GM18517 (cell line): ENCODE results near the gene CFAP61.

Experiments used
- ATAC-seq: cut with Tn5 transposase; IDR thresholded peaks from one replicate; pipeline ENCODE4 v1.9.1; 2021; ENCODE audit warnings: mild to moderate bottlenecking, moderate library complexity; ENCODE audit not compliant: unreplicated experiment

CFAP61 gene

GRCh38 chr20:20358801-20359200 is 306.5 kb downstream of the CFAP61 start:
- ATAC-seq: no peak

DNA sequence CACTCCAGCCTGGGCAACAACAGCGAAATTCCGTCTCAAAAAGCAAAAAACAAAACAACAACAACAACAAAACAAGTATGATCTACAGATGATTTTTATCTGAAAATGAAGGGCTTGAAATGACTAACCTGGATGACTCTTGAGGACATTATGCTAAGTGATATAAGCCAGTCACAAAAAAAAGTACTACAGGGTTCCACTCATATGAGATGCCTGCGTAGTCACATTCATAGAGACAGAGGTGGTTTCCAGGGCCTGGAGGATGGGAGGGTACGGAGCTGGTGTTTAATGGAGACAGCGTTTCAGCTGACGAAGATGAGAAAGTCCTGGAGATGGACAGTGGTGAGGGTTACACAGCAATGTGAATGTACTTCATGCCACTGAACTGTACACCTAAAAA is 307.3 kb downstream of the CFAP61 start:
- no peak for ATAC-seq

DNA sequence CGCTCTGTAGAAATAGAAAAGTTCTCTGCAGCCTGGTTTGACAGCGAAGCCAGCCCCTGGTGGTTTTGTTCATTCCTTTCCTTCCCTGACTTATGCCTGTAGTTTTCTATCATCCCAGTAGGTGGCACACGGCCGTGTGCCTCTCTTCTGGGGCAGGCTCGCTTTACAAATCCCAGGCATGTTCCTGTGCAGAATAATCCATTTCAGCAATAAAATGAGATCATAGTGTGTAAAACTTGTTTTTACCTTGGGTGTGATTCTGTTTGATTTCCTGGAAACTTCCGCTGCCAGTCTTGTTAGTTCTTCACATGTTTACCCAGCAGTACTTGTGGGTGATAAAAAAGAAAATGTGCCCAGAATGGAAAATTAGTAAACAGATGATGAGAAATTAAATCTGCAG is 308.1 kb downstream of the CFAP61 start:
- ATAC-seq: no peak

GRCh38 chr20:20362774-20363433 is 310.6 kb downstream of the CFAP61 start:
- no peak for ATAC-seq

GRCh38 chr20:20363434-20363798 is 311.1 kb downstream of the CFAP61 start:
- ATAC-seq: no peak

GRCh38 chr20:20363799-20364592 is 311.7 kb downstream of the CFAP61 start:
- no peak for ATAC-seq

- no peak for ATAC-seq
Observed at GRCh38 chr20:20364593-20365479, 312.5 kb downstream of the CFAP61 start.

GRCh38 chr20:20365480-20366161 is 313.3 kb downstream of the CFAP61 start:
- ATAC-seq: no peak

- no peak for ATAC-seq
Observed at GRCh38 chr20:20366551-20366875, 314.2 kb downstream of the CFAP61 start.

DNA sequence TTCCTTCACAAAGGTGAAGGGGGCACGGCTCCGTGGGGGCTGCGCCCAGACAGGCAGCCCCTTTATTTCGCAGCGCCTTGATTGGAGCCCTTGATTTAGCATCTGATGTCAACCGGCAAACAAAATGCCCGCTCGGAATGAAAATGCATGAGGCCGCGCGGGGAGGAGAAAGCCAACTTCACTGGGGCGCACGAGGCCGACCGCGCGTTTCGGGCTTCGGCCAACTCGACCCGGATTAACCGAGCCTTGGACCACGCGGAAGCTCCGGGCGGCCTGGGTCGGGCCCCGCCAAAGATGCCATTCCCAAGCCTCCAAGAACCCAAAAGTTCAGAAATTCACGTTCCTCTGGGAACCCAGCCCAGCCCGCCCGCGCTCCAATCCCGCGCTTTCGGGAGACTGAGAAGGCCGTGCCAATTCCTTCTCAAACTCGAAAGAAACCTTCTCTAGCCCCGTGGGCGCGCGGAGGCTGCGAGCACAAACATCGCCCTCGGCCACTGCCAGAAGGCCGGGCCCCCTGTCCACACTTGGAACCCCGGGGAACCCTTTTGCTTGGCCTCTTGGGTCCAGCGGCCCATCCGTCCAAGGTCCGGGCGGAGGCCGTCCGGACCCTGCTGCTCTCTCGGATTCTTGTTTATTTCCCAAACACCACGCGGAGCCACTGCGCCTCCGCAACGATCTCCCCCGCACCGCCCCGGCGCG is 314.7 kb downstream of the CFAP61 start:
- no peak for ATAC-seq

DNA sequence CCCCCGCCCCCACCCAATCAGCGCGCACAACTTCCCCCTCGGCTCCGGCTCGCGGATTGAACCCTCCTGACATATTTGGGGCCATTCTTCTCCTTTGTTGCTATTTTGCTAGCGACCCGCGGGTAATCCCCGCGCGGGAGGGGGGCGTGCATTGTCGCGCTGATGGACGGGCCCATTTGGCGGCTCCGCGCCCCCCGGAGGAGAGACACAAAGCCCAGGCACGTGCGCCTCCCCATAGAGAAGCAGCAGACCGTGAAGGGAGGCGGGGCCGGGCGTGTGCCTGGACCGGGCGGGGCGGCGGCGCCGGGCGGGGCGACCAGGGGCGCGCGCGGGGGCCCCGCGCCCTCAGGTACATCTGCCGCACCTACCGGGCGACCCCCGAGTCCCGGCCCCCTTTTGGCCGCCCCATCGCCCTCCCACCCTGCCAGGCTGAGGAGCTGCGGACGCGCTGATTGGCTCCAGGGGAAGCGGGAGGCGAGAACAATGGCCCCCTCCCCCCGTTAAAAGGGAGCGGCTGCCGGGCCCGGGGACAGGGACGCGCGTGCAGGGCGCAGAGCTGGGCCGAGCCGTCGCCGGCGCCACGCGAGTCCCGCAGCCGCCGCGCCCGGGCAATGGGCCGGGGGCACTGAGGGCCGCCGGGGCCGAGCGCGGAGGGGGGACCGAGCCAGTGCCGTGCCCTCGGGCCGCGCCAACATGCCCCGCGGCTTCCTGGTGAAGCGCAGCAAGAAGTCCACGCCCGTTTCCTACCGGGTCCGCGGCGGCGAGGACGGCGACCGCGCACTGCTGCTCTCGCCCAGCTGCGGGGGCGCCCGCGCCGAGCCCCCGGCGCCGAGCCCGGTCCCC is 315.5 kb downstream of the CFAP61 start, which contains the start of gene INSM1:
INSM1 (plus strand) TSS at position 530 of the 843 bp plus-strand sequence; CDS start at position 694, 164 bp downstream.
- no peak for ATAC-seq

DNA sequence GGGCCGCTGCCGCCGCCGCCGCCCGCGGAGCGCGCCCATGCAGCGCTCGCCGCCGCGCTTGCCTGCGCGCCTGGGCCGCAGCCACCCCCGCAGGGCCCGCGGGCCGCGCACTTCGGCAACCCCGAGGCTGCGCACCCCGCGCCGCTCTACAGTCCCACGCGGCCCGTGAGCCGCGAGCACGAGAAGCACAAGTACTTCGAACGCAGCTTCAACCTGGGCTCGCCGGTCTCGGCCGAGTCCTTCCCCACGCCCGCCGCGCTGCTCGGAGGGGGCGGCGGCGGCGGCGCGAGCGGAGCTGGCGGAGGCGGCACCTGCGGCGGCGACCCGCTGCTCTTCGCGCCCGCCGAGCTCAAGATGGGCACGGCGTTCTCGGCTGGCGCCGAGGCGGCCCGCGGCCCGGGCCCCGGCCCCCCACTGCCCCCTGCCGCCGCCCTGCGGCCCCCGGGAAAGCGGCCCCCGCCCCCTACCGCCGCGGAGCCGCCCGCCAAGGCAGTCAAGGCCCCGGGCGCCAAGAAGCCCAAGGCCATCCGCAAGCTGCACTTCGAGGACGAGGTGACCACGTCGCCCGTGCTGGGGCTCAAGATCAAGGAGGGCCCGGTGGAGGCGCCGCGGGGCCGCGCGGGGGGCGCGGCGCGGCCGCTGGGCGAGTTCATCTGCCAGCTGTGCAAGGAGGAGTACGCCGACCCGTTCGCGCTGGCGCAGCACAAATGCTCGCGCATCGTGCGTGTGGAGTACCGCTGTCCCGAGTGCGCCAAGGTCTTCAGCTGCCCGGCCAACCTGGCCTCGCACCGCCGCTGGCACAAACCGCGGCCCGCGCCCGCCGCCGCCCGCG is 316.3 kb downstream of the CFAP61 start:
- no peak for ATAC-seq

DNA sequence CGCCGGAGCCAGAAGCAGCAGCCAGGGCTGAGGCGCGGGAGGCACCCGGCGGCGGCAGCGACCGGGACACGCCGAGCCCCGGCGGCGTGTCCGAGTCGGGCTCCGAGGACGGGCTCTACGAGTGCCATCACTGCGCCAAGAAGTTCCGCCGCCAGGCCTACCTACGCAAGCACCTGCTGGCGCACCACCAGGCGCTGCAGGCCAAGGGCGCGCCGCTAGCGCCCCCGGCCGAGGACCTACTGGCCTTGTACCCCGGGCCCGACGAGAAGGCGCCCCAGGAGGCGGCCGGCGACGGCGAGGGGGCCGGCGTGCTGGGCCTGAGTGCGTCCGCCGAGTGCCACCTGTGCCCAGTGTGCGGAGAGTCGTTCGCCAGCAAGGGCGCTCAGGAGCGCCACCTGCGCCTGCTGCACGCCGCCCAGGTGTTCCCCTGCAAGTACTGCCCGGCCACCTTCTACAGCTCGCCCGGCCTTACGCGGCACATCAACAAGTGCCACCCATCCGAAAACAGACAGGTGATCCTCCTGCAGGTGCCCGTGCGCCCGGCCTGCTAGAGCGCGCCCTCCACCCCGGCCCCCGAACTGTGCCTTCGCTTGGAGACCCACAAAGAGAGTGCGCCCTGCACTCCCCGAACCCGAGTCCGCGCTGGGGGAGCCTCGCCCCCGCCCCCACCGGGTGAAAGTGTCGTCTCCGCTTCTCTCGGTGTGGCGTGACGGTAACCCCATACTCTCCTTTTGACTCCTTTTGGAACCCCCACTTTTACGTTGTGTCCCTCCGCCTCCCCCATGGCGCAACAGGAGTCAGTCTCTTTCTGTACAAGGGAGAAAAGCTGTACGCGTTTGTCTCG is 317.1 kb downstream of the CFAP61 start:
- ATAC-seq: no peak

DNA sequence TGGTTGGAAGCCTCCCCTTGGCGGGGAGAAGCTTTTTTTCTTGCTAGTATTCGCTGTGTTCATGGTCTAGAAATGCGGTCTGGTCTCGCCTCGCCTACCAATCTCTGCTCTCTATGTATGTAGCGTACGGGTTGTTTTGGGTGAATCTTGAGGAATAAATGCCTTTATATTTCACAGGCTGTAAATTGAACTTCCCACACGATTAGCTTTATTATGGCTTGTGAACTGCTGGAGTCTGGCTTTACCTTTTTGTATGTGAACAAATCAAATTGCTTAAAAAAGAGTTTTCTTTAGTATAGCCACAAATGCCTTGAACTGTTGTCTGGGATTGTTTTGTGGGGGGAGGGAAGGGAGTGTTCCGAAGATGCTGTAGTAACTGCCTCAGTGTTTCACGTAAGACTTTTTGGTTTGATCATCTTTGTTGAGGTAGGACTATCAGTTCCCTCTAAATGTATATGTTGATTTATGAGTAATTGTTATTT is 317.8 kb downstream of the CFAP61 start:
- ATAC-seq: no peak

DNA sequence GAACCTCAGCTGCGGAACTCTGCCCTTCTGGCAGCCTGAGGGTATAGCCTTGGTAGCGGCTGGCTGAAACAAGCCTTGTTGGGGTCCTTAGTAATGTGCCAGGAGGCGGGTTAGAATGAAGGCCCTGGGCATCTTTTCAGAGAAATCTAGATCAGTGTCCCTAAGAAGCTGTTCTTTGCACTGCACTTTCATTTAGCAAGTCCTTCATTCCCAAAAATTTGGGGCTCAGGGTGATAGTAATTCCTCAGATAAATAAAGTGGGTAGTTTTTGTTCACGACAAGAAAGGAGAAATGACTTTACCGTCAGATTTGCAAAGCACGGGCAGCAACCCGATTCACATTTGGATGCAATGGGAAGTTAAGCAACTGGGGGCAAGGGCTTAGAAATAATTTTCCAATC is 318.8 kb downstream of the CFAP61 start:
- no peak for ATAC-seq

DNA sequence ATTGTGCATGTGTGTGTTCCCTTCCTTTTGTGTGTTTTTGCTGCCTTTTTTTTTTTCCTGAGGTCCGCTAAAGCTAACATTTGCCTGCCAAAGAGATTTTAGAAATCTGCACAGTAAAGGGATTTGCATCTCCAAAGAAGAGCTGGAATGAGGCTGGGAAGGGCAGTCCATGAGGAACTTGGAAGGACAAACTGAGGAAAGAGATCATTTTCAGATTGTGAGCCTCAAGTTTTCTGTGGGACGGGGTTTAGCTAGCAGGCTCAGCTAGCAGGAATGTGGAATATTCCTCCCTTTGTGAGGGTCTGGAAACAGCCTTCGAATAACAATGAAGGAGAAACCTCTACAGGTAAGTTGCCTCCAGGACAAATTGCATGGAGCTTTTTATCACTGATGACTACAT is 319.3 kb downstream of the CFAP61 start:
- ATAC-seq: no peak

GRCh38 chr20:20373091-20373571 is 320.8 kb downstream of the CFAP61 start:
- ATAC-seq: no peak
